Hepatocyte (in vitro differentiated cells): Measurements from ENCODE around the gene MYL4. TPM values are rescaled to one million over a fixed set of nuclear protein-coding genes. Genes with fewer than 3 reads are reported as not detected.

ENCODE experiments used
- DNase-seq: peaks from one replicate; pipeline ENCODE4 v3.0.0-alpha.2; 2016; ENCODE audit warnings: low spot score
- H2AFZ ChIP-seq: fragments of 200-600 bp; sonication (generic); 2 replicates; pipeline ENCODE4 v1.6.0; 2016; ENCODE audit warnings: antibody characterized with exemption, mild to moderate bottlenecking
- H3K27ac ChIP-seq: fragments of 200-600 bp; sonication (generic); 2 replicates; pipeline ENCODE4 v1.5.1; 2016; ENCODE audit warnings: mild to moderate bottlenecking
- H3K27me3 ChIP-seq: fragments of 200-600 bp; sonication (generic); 2 replicates; pipeline ENCODE4 v1.6.1; 2016
- H3K36me3 ChIP-seq: fragments of 200-600 bp; sonication (generic); replicated peaks from 2 replicates; pipeline ENCODE4 v1.5.1; 2016; ENCODE audit warnings: low read depth; ENCODE audit not compliant: insufficient read depth
- H3K4me1 ChIP-seq: fragments of 200-600 bp; sonication (generic); 2 replicates; pipeline ENCODE4 v1.5.1; 2016; ENCODE audit warnings: mild to moderate bottlenecking, moderate library complexity; ENCODE audit not compliant: insufficient read depth
- H3K4me2 ChIP-seq: fragments of 200-600 bp; sonication (generic); 2 replicates; pipeline ENCODE4 v1.6.0; 2016
- H3K4me3 ChIP-seq: fragments of 200-600 bp; sonication (generic); 2 replicates; pipeline ENCODE4 v1.5.1; 2016; ENCODE audit warnings: mild to moderate bottlenecking
- H3K79me2 ChIP-seq: fragments of 200-600 bp; sonication (generic); 2 replicates; pipeline ENCODE4 v1.6.0; 2017; ENCODE audit warnings: mild to moderate bottlenecking
- H3K9me2 ChIP-seq: fragments of 200-600 bp; sonication (generic); replicated peaks from 2 replicates; pipeline ENCODE4 v1.6.0; 2017; ENCODE audit warnings: mild to moderate bottlenecking; ENCODE audit not compliant: insufficient read depth
- H3K9me3 ChIP-seq: fragments of 200-600 bp; sonication (generic); 2 replicates; pipeline ENCODE4 v1.5.1; 2016; ENCODE audit warnings: low read depth, mild to moderate bottlenecking
- H4K20me1 ChIP-seq: fragments of 200-600 bp; sonication (generic); 2 replicates; pipeline ENCODE4 v1.6.0; 2016; ENCODE audit warnings: mild to moderate bottlenecking; ENCODE audit not compliant: insufficient read depth, poor library complexity, severe bottlenecking
- EZH2 ChIP-seq: fragments of 200-600 bp; sonication (generic); IDR thresholded peaks from 2 replicates; pipeline ENCODE4 v1.6.1; 2016; ENCODE audit warnings: antibody characterized with exemption, mild to moderate bottlenecking, borderline replicate concordance
- EZH2phosphoT487 ChIP-seq: fragments of 200-600 bp; sonication (generic); IDR thresholded peaks from one replicate; pipeline ENCODE4 v1.6.1; 2018; ENCODE audit warnings: antibody characterized with exemption, mild to moderate bottlenecking, low read depth, moderate library complexity; ENCODE audit not compliant: unreplicated experiment, severe bottlenecking
- WGBS: methylation state at CpG from one replicate; pipeline ENCODE4 v1.1.6; 2016; ENCODE audit warnings: low lambda C conversion rate; ENCODE audit errors: missing lambda C conversion rate; 5-methylcytosine and 5-hydroxymethylcytosine counted together
- polyA plus RNA-seq: library from polyadenylated mRNA; unstranded; fragments of >200 nt; fragmentation: Nextera tagmentation; extraction: Ambion mirVana; gene quantifications from 2 replicates; pipeline ENCODE4 v1.2.1, GENCODE V29; 2016
- total RNA-seq: library from RNA; depleted of rRNA; stranded (reverse); fragments of >200 nt; gene quantifications from 2 replicates; pipeline ENCODE4 v1.2.3, GENCODE V29; 2014
- TF ChIP-seq, protein P1 (sequence below): fragments of 200-600 bp; sonication (generic); IDR thresholded peaks from 2 replicates; pipeline ENCODE4 v1.5.1; 2016; ENCODE audit warnings: antibody characterized with exemption, mild to moderate bottlenecking; ENCODE audit not compliant: poor library complexity

Gene MYL4
- total and polyA plus RNA-seq, 2 experiments from 2014 or later = 10.2 to 28.6 TPM

GRCh38 chr17:47190243-47190642 lies 18.9 kb upstream of the MYL4 start:
- H3K36me3 ChIP-seq = no peaks in the 10 kb centered on the region
- H3K79me2 ChIP-seq = peaks cover 34% of the 10 kb centered on the region
- H3K27me3 ChIP-seq = no peaks in the 10 kb centered on the region
- peaks cover 21% of the 10 kb centered on the region for H3K4me1 ChIP-seq
- H2AFZ ChIP-seq = no peak overlapping the region
- H4K20me1 ChIP-seq = peaks cover 29% of the 10 kb centered on the region
- no peak for TF ChIP-seq EZH2
- TF ChIP-seq EZH2phosphoT487 = no peak
- TF ChIP-seq, protein P1, sequence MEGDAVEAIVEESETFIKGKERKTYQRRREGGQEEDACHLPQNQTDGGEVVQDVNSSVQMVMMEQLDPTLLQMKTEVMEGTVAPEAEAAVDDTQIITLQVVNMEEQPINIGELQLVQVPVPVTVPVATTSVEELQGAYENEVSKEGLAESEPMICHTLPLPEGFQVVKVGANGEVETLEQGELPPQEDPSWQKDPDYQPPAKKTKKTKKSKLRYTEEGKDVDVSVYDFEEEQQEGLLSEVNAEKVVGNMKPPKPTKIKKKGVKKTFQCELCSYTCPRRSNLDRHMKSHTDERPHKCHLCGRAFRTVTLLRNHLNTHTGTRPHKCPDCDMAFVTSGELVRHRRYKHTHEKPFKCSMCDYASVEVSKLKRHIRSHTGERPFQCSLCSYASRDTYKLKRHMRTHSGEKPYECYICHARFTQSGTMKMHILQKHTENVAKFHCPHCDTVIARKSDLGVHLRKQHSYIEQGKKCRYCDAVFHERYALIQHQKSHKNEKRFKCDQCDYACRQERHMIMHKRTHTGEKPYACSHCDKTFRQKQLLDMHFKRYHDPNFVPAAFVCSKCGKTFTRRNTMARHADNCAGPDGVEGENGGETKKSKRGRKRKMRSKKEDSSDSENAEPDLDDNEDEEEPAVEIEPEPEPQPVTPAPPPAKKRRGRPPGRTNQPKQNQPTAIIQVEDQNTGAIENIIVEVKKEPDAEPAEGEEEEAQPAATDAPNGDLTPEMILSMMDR = no peak
- no peak overlapping the region for H3K4me2 ChIP-seq
- DNase-seq = no peak
- no peaks in the 10 kb centered on the region for H3K9me3 ChIP-seq
- no peak overlapping the region for H3K4me3 ChIP-seq
- no peak overlapping the region for H3K27ac ChIP-seq
- no peaks in the 10 kb centered on the region for H3K9me2 ChIP-seq
- WGBS = 98% methylated on average over 4 of the region's 4 CpGs

DNA sequence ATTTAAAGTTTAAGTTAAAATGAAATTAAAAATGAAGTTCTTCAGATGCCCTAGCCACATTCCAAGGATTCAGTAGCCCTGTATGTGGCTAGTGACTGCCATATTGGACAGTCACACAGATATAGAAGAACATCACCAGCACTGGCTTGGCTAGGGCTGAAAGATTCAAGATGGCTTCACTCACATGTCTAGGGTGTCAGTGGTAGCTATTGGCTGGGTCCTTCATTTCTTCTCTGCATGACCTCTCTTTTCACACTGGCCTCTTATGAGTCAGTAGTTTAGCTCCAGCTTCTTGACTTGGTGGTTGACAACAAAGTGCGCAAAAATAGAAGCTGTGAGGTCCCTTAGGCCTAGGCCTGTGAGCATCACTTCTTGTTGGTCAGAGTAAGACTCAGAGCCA lies 18.4 kb upstream of the MYL4 start:
- TF ChIP-seq, protein P1 = no peak
- TF ChIP-seq EZH2 (no peak), EZH2phosphoT487 (no peak)
- DNase-seq = no peak
- WGBS = 100% methylated on average over 1 of the region's 1 CpG
- Histone ChIP-seq H3K36me3 (no peaks in the 10 kb centered on the region), H3K9me2 (no peaks in the 10 kb centered on the region), H3K27ac (no peak overlapping the region), H3K79me2 (peaks cover 29% of the 10 kb centered on the region), H3K4me1 (peaks cover 21% of the 10 kb centered on the region), H3K4me3 (no peak overlapping the region), H3K9me3 (no peaks in the 10 kb centered on the region), H3K27me3 (no peaks in the 10 kb centered on the region), H2AFZ (no peak overlapping the region), H4K20me1 (peaks cover 24% of the 10 kb centered on the region), H3K4me2 (no peak overlapping the region)

DNA sequence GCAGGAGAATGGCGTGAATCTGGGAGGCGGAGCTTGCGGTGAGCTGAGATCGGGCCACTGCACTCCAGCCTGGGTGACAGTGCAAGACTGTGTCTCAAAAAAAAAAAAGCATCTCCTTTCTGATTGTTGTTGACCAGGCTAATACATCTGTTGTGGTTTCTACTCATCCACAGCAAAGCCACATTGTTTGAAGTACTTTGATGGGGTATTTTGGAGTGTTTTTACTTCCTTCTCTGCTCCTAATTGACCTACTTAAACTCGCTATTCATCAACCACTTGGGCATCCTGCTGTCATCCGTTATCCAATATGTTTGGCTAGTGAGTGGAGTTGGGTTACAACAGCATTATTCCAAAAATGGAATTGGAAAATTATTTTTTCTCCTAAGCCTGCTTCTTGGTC lies 16.6 kb upstream of the MYL4 start:
- WGBS = 86% methylated on average over 6 of the region's 6 CpGs

More for the DNA sequence above, 16.6 kb upstream of the MYL4 start:
- Histone ChIP-seq H3K4me3 (no peak overlapping the region), H3K27ac (no peak overlapping the region), H2AFZ (no peak overlapping the region), H3K9me2 (no peaks in the 10 kb centered on the region), H3K36me3 (no peaks in the 10 kb centered on the region), H3K4me2 (no peak overlapping the region), H3K4me1 (peaks cover 7% of the 10 kb centered on the region), H3K79me2 (peaks cover 11% of the 10 kb centered on the region), H3K9me3 (no peaks in the 10 kb centered on the region), H4K20me1 (peaks cover 6% of the 10 kb centered on the region), H3K27me3 (no peaks in the 10 kb centered on the region)
- TF ChIP-seq EZH2phosphoT487 (no peak), EZH2 (no peak)
- TF ChIP-seq, protein P1 = no peak
- DNase-seq = no peak
